Transverse colon (tissue), 4 donors: ENCODE results near the gene LRG1. TPM values are rescaled to one million over a fixed set of nuclear protein-coding genes. Genes with fewer than 3 reads are reported as not detected.

Experiments used
- DNase-seq: peaks from one replicate; pipeline ENCODE4 v3.0.0-alpha.2; 2019
- H3K27ac ChIP-seq, 4 donors: fragments of 200-600 bp; sonication (generic); 2 replicates each; pipeline ENCODE4 v1.5.1; 2016 to 2018; ENCODE audit warnings: inconsistent platforms in 4 of 4
- H3K27me3 ChIP-seq: fragments of 200-600 bp; sonication (generic); 2 replicates; pipeline ENCODE4 v1.5.1; 2017; ENCODE audit warnings: inconsistent platforms
- H3K36me3 ChIP-seq, 4 donors: fragments of 200-600 bp; sonication (generic); 2 replicates each; pipeline ENCODE4 v1.5.1; 2017 to 2019; ENCODE audit warnings: inconsistent platforms in 4 of 4
- H3K4me1 ChIP-seq, 4 donors: fragments of 200-600 bp; sonication (generic); 2 replicates each; pipeline ENCODE4 v1.5.1; 2017 to 2020; ENCODE audit warnings: inconsistent platforms in 4 of 4
- H3K4me3 ChIP-seq, 4 donors: fragments of 200-600 bp; sonication (generic); 1 replicate in 1 of 4; 2 replicates in 3 of 4; pipeline versions ENCODE4 v1.5.1 to v1.6.1; 2017 to 2019; ENCODE audit warnings: inconsistent platforms in 4 of 4
- H3K9me3 ChIP-seq, 2 donors: fragments of 200-600 bp; sonication (generic); 2 replicates each; pipeline ENCODE4 v1.5.1; 2017 to 2019; ENCODE audit warnings: inconsistent platforms in 2 of 2
- EP300 ChIP-seq: sonication (generic); formaldehyde crosslinking; IDR thresholded peaks from one replicate; pipeline ENCODE4 v1.6.1; 2017; ENCODE audit warnings: antibody characterized with exemption, low read depth
- POLR2A ChIP-seq: fragments of 450-650 bp; IDR thresholded peaks from one replicate; pipeline ENCODE4 v1.6.1; 2016; ENCODE audit warnings: antibody characterized with exemption, mild to moderate bottlenecking, moderate library complexity
- POLR2AphosphoS5 ChIP-seq, 3 donors: sonication (generic); formaldehyde crosslinking; IDR thresholded peaks; one replicate each; pipeline ENCODE4 v1.6.1; 2016; ENCODE audit warnings: antibody characterized with exemption in 3 of 3
- WGBS, 2 donors: methylation state at CpG; one replicate each; pipeline ENCODE4 v1.1.5; 2018; ENCODE audit warnings: low coverage in 1 of 2; 5-methylcytosine and 5-hydroxymethylcytosine counted together
- in situ Hi-C, 4 donors: fragments of 200-750 bp; cut with MboI; loops; one replicate each; pipeline versions ENCODE4 v1.15.0 to v1.15.1; 2017; ENCODE audit warnings: low sequenced_read_pairs in 3 of 4, low pct_ligation_motif_present in 1 of 4, low pct_unique_long_range_greater_than_20kb in 1 of 4
- intact Hi-C: fragments of 100-400 bp; cut with DNase I; formaldehyde crosslinking; loops from one replicate; pipeline ENCODE4 v1.15.1; 2023; ENCODE audit warnings: low total_unique reads
- total RNA-seq, 4 donors: library from RNA; depleted of rRNA; stranded (reverse); fragments of >200 nt; gene quantifications; one replicate each; pipeline ENCODE4 v1.1.0, GENCODE V29; 2016
- TF ChIP-seq, protein P1 (sequence below), 5 experiments: fragments of 200-600 bp in 3 of 5; fragments of 450-650 bp in 2 of 5; sonication (generic) in 3 of 5; IDR thresholded peaks; 1 replicate in 2 of 5; 2 replicates in 3 of 5; pipeline ENCODE4 v1.5.1; 2016 to 2017; ENCODE audit warnings: antibody characterized with exemption in 5 of 5, inconsistent platforms in 3 of 5, mild to moderate bottlenecking in 2 of 5, moderate library complexity in 1 of 5

LRG1 gene
- total RNA-seq, 4 donors from 2014 or later: 1.9 to 18.1 (median 14.4) TPM

DNA sequence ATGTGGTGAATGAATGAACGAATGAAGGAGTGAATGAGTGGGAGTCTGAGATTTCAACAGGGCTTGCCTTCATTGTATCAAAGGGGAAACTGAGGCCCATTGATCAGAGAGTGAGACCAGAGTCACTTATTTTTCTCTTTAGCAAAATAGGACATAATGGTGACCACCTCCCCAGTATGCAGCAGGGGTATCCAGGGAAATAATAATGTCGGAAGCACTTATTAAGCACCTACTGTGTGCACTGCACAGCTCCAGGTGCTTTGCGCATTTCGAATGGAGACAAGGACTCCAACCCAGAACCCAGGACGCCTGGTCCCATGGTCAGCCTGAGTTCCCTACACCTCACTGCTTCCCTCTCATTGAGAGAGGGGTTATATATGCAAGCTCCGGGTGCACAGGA, 46.4 kb upstream of the LRG1 start:
- DNase-seq: no peak
- Histone ChIP-seq H3K4me3 (no peak overlapping the region), H3K27ac (no peak overlapping the region), H3K27me3 (peaks cover 86% of the 10 kb centered on the region), H3K9me3 (no peaks in the 10 kb centered on the region), H3K36me3 (no peaks in the 10 kb centered on the region), H3K4me1 (peaks cover 9 to 12% (median 11%) of the 10 kb centered on the region in 4 donors)
- 76 to 80% methylated on average over 2 to 6 of the region's 6 CpGs for WGBS, 2 donors
- intact Hi-C loops: no loop called here
- in situ Hi-C loops: no loop called here
- TF ChIP-seq, protein P1, sequence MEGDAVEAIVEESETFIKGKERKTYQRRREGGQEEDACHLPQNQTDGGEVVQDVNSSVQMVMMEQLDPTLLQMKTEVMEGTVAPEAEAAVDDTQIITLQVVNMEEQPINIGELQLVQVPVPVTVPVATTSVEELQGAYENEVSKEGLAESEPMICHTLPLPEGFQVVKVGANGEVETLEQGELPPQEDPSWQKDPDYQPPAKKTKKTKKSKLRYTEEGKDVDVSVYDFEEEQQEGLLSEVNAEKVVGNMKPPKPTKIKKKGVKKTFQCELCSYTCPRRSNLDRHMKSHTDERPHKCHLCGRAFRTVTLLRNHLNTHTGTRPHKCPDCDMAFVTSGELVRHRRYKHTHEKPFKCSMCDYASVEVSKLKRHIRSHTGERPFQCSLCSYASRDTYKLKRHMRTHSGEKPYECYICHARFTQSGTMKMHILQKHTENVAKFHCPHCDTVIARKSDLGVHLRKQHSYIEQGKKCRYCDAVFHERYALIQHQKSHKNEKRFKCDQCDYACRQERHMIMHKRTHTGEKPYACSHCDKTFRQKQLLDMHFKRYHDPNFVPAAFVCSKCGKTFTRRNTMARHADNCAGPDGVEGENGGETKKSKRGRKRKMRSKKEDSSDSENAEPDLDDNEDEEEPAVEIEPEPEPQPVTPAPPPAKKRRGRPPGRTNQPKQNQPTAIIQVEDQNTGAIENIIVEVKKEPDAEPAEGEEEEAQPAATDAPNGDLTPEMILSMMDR (IDR thresholded peaks at IDR 0.05): no peak
- TF ChIP-seq EP300: no peak
- TF ChIP-seq POLR2A: no peak
- TF ChIP-seq POLR2AphosphoS5 (IDR thresholded peaks at IDR 0.05): no peak

DNA sequence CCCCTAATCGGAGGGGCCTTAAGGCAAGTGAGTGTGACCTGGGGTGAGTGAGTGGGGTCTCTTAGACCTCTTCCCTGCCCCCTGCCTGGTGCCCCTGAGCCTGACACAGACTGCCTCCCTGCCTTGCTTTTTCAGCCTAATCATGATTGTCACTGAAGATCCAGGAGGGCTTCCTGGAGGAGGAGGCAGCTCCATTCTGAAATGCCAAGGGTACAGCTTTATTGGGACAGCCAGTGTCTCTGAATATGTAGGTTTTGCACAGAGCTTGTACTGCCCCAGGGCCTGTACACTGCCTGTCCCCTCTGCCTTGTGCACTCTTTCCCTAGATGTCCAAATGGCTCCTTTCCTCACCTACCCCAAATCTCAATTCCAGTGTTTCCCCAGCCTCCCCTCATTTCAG, 45.7 kb upstream of the LRG1 start:
- TF ChIP-seq, protein P1 (IDR thresholded peaks at IDR 0.05): no peak
- no peak for TF ChIP-seq POLR2A
- TF ChIP-seq EP300: no peak
- TF ChIP-seq POLR2AphosphoS5 (IDR thresholded peaks at IDR 0.05): no peak
- H3K27me3 ChIP-seq: peaks cover 86% of the 10 kb centered on the region
- H3K36me3 ChIP-seq: no peaks in the 10 kb centered on the region

DNA sequence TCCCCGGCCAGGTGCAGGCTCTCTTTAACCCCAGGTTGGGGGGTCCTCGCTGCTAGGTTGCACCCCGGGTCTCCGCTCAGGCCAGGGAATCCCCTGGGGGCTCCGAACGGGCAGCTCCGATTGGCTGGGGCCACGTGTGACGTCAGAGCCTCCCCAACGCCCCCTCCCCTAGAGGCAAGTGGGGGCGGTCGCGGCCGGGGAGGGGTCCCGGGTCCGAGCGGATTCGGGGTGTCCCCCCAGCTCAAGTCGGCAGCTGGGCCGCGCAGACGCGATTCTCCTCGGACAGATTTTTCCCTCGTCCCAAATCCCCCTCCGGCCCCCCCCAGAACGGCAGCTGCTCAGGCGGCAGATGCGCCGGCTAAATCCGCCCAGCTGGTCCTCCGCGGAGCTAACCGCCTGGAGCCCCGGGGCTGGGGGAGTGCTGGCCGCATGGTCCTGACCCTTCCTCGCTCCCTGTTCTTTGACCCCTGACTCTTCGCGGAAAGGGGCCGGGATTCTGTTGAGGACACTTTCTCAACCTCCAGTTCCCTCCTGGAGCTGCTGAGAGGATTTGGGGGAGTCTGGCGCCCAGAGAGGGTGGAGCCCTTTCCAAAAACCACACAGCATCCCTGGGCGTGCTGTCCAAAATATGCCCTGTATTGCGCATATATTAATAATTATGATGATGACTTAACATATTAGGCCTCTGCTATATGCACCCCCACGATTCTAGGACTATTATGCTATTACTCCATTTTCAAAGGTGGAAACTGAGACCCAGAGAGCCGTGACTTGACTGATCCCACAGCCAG, 45.0 kb upstream of the LRG1 start:
- H3K27me3 ChIP-seq: peaks cover 86% of the 10 kb centered on the region
- no peak for TF ChIP-seq EP300
- TF ChIP-seq, protein P1 (IDR thresholded peaks at IDR 0.05): no peak
- TF ChIP-seq POLR2A: no peak
- no peak for TF ChIP-seq POLR2AphosphoS5 (IDR thresholded peaks at IDR 0.05)
- in situ Hi-C loops: no loop called here
- no peaks in the 10 kb centered on the region for H3K9me3 ChIP-seq
- 11% methylated on average over 26 of the region's 45 CpGs; no CpG with 5 or more reads in 1 of the 2 donors for WGBS, 2 donors
- H3K4me3 ChIP-seq: peak overlapping the region in 2 of 4 donors; percentile 17 to 43
- no peak for DNase-seq
- peaks cover 9 to 20% (median 15%) of the 10 kb centered on the region in 4 donors for H3K4me1 ChIP-seq
- no peaks in the 10 kb centered on the region for H3K36me3 ChIP-seq
- H3K27ac ChIP-seq: no peak overlapping the region
- intact Hi-C loops: no loop called here

More for the DNA sequence above, 45.7 kb upstream of the LRG1 start:
- intact Hi-C loops (no loop called here), in situ Hi-C loops (no loop called here)
- no peaks in the 10 kb centered on the region for H3K9me3 ChIP-seq
- H3K4me3 ChIP-seq: no peak overlapping the region
- peaks cover 9 to 17% (median 14%) of the 10 kb centered on the region in 4 donors for H3K4me1 ChIP-seq
- no peak for DNase-seq
- 71% methylated on average over 1 of the region's 1 CpG; no CpG with 5 or more reads in 1 of the 2 donors for WGBS, 2 donors
- H3K27ac ChIP-seq: no peak overlapping the region

DNA sequence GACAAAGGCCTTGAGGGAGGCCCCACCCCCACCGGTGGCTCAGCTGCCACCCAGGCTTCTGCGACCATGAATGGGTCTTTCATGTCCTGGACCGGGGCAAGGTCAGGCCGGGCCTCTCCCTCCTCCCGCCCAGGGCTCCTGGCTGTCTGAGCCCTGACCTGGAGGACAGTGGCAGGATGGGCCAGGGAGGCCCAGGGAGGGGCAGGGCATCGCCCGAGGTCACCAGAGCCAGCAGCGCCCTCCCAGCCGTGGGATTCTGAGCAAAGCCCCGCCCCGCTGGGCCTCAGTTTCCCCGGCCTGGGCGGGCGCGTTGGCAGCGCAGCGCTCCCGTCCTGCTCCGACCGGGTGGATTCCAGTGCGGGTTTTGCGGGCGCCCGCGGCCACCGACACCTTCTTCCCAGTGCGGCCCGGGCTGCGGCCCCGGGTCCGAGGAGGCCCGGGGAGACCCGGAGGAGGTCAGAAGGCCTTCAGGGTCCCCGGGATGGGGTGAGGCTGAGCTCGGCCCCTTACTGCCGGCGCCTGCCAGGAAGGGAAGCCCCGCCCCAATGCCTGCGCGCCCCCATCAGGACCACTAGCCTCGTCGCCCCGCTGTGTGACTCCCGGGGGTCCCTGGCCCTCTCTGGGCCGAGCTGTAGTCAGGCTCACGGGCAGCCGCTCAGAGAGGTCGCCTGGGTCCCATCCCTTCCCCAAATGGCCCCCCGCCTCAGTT, 44.3 kb upstream of the LRG1 start:
- H3K4me1 ChIP-seq: peaks cover 9 to 20% (median 15%) of the 10 kb centered on the region in 4 donors
- in situ Hi-C loops: no loop called here
- peaks cover 89% of the 10 kb centered on the region for H3K27me3 ChIP-seq
- no peaks in the 10 kb centered on the region for H3K36me3 ChIP-seq
- TF ChIP-seq EP300: no peak
- TF ChIP-seq, protein P1 (IDR thresholded peaks at IDR 0.05): no peak
- TF ChIP-seq POLR2A: no peak
- TF ChIP-seq POLR2AphosphoS5 (IDR thresholded peaks at IDR 0.05): no peak
- intact Hi-C loops: no loop called here
- WGBS, 2 donors: 6% methylated on average over 2 of the region's 49 CpGs; no CpG with 5 or more reads in 1 of the 2 donors
- DNase-seq: no peak
- H3K9me3 ChIP-seq: no peaks in the 10 kb centered on the region
- H3K4me3 ChIP-seq: peak overlapping the region in 2 of 4 donors; percentile 17 to 43
- H3K27ac ChIP-seq: no peak overlapping the region
